Neural cell (in vitro differentiated cells): ENCODE measurements around the gene PSMA6. TPM values are rescaled to one million over a fixed set of nuclear protein-coding genes. Genes with fewer than 3 reads are reported as not detected.

Experiments
- H2AFZ ChIP-seq: fragments of 200-600, 300-800 bp; sonication (generic), shearing (Covaris generic); 2 replicates; pipeline ENCODE4 v1.6.0; 2014; ENCODE audit warnings: low read depth, mild to moderate bottlenecking, antibody characterized with exemption, low read length, moderate library complexity
- H3F3A ChIP-seq: fragments of 200-600 bp; shearing (Covaris generic); 2 replicates; pipeline ENCODE4 v1.6.1; 2016; ENCODE audit warnings: mild to moderate bottlenecking, moderate library complexity, mixed read lengths, antibody characterized with exemption, low read length; ENCODE audit not compliant: insufficient read depth, poor library complexity, severe bottlenecking
- H3K27ac ChIP-seq: fragments of 200-600, 300-800 bp; sonication (generic), shearing (Covaris generic); 2 replicates; pipeline ENCODE4 v1.5.1; 2014; ENCODE audit warnings: mild to moderate bottlenecking, low read length, moderate library complexity
- H3K27me3 ChIP-seq: fragments of 300-800, 200-600 bp; sonication (generic), shearing (Covaris generic); 2 replicates; pipeline ENCODE4 v1.6.0; 2014; ENCODE audit warnings: mild to moderate bottlenecking, low read depth, low read length, moderate library complexity; ENCODE audit not compliant: insufficient read depth
- H3K36me3 ChIP-seq: fragments of 300-800, 200-600 bp; sonication (generic), shearing (Covaris generic); 2 replicates; pipeline ENCODE4 v1.5.1; 2014; ENCODE audit warnings: mild to moderate bottlenecking, antibody characterized with exemption, low read length, moderate library complexity; ENCODE audit not compliant: insufficient read depth
- H3K4me2 ChIP-seq: fragments of 300-800, 200-600 bp; sonication (generic), shearing (Covaris generic); 2 replicates; pipeline ENCODE4 v1.6.0; 2014; ENCODE audit warnings: mild to moderate bottlenecking, low read length
- H3K4me3 ChIP-seq: fragments of 300-800, 200-600 bp; sonication (generic), shearing (Covaris generic); 2 replicates; pipeline ENCODE4 v1.5.1; 2014; ENCODE audit warnings: mild to moderate bottlenecking, low read length, moderate library complexity
- H3K79me2 ChIP-seq: fragments of 200-600 bp; shearing (Covaris generic); replicated peaks from 2 replicates; pipeline ENCODE4 v1.6.0; 2014; ENCODE audit warnings: mild to moderate bottlenecking, low read length, moderate library complexity; ENCODE audit not compliant: insufficient read depth
- H3K9ac ChIP-seq: fragments of 300-800, 200-600 bp; sonication (generic), shearing (Covaris generic); 2 replicates; pipeline ENCODE4 v1.6.1; 2016; ENCODE audit warnings: mild to moderate bottlenecking, low read length, mixed read lengths
- H3K9me2 ChIP-seq: fragments of 200-600 bp; shearing (Covaris generic); 2 replicates; pipeline ENCODE4 v1.6.1; 2016; ENCODE audit warnings: mild to moderate bottlenecking, low read length, mixed read lengths; ENCODE audit not compliant: insufficient read depth
- H3K9me3 ChIP-seq: fragments of 200-600, 300-800 bp; sonication (generic), shearing (Covaris generic); 2 replicates; pipeline ENCODE4 v1.6.1; 2016; ENCODE audit warnings: mild to moderate bottlenecking, mixed run types, low read length, moderate library complexity, mixed read lengths
- H4K20me1 ChIP-seq: fragments of 200-600 bp; shearing (Covaris generic); 2 replicates; pipeline ENCODE4 v1.6.1; 2016; ENCODE audit warnings: mild to moderate bottlenecking, mixed run types; ENCODE audit not compliant: insufficient read depth
- CTCF ChIP-seq: fragments of 450-650 bp; IDR thresholded peaks from 2 replicates; pipeline ENCODE4 v1.5.1; 2014; ENCODE audit warnings: antibody characterized with exemption, mild to moderate bottlenecking, moderate library complexity; ENCODE audit not compliant: poor library complexity, severe bottlenecking
- EP300 ChIP-seq: fragments of 450-650 bp; conservative IDR thresholded peaks from 2 replicates; pipeline ENCODE4 v1.6.1; 2014; ENCODE audit warnings: antibody characterized with exemption, mild to moderate bottlenecking, moderate library complexity; ENCODE audit not compliant: poor library complexity, severe bottlenecking
- EZH2 ChIP-seq: fragments of 200-600, 300-800 bp; shearing (Covaris generic), sonication (generic); IDR thresholded peaks from 2 replicates; pipeline ENCODE4 v1.6.1; 2014; ENCODE audit warnings: antibody characterized with exemption, low read length, borderline replicate concordance, mild to moderate bottlenecking; ENCODE audit not compliant: insufficient read depth, poor library complexity, severe bottlenecking
- MXI1 ChIP-seq: fragments of 450-650 bp; conservative IDR thresholded peaks from 2 replicates; pipeline ENCODE4 v1.6.1; 2014; ENCODE audit warnings: antibody characterized with exemption, mild to moderate bottlenecking; ENCODE audit not compliant: poor library complexity, severe bottlenecking
- POLR2AphosphoS5 ChIP-seq: IDR thresholded peaks from 2 replicates; pipeline ENCODE4 v1.6.1; 2012
- RAD21 ChIP-seq: fragments of 450-650 bp; conservative IDR thresholded peaks from 2 replicates; pipeline ENCODE4 v1.6.1; 2014; ENCODE audit warnings: antibody characterized with exemption, mild to moderate bottlenecking, moderate library complexity
- REST ChIP-seq: IDR thresholded peaks from 2 replicates; pipeline ENCODE4 v1.6.1; 2012; ENCODE audit warnings: borderline replicate concordance
- SMC3 ChIP-seq: fragments of 450-650 bp; conservative IDR thresholded peaks from 2 replicates; pipeline ENCODE4 v1.6.1; 2014; ENCODE audit warnings: antibody characterized with exemption, mild to moderate bottlenecking, moderate library complexity; ENCODE audit not compliant: poor library complexity
- TAF1 ChIP-seq: IDR thresholded peaks from 2 replicates; pipeline ENCODE4 v1.6.1; 2012; ENCODE audit warnings: low read depth
- polyA plus RNA-seq: library from polyadenylated mRNA; depleted of rRNA; stranded (reverse); fragments of >200 nt; gene quantifications from 2 replicates; pipeline ENCODE4 v1.2.3, GENCODE V29; 2014

Gene PSMA6
- polyA plus RNA-seq, 1 donor from 2014 or later, result 405 TPM

- H3K4me3 ChIP-seq, result no peak overlapping the region
- H3K9me2 ChIP-seq, result no peaks in the 10 kb centered on the region
- H3K9ac ChIP-seq, result no peak overlapping the region
- H3K27me3 ChIP-seq, result no peaks in the 10 kb centered on the region
- H3F3A ChIP-seq, result no peaks in the 10 kb centered on the region
- no peaks in the 10 kb centered on the region for H3K9me3 ChIP-seq
- H3K27ac ChIP-seq, result no peak overlapping the region
- H3K79me2 ChIP-seq, result no peaks in the 10 kb centered on the region
- no peak for TF ChIP-seq MXI1
- TF ChIP-seq EZH2, result no peak
- no peak for TF ChIP-seq TAF1
- TF ChIP-seq EP300, result no peak
- TF ChIP-seq REST, result no peak
- TF ChIP-seq SMC3, result no peak
- no peak for TF ChIP-seq RAD21
- no peak for TF ChIP-seq CTCF
- no peak for TF ChIP-seq POLR2AphosphoS5
- H3K4me2 ChIP-seq, result no peak overlapping the region
- no peaks in the 10 kb centered on the region for H4K20me1 ChIP-seq
- no peak overlapping the region for H2AFZ ChIP-seq
- H3K36me3 ChIP-seq, result no peaks in the 10 kb centered on the region
Observed at GRCh38 chr14:35243956-35244355, 48.2 kb upstream of the PSMA6 start.

GRCh38 chr14:35244542-35244941 lies 47.6 kb upstream of the PSMA6 start:
- Histone ChIP-seq H3K36me3 (no peaks in the 10 kb centered on the region), H3K79me2 (no peaks in the 10 kb centered on the region), H3K9ac (no peak overlapping the region), H3K4me2 (no peak overlapping the region), H3K27ac (no peak overlapping the region), H2AFZ (no peak overlapping the region), H3K4me3 (no peak overlapping the region), H3F3A (no peaks in the 10 kb centered on the region), H3K9me2 (no peaks in the 10 kb centered on the region), H4K20me1 (no peaks in the 10 kb centered on the region), H3K9me3 (no peaks in the 10 kb centered on the region), H3K27me3 (no peaks in the 10 kb centered on the region)
- TF ChIP-seq EP300 (no peak), RAD21 (no peak), REST (no peak), EZH2 (no peak), POLR2AphosphoS5 (no peak), CTCF (no peak), TAF1 (no peak), MXI1 (no peak), SMC3 (no peak)
